HCEC 1CT (cell line): ENCODE data around the gene TRHDE.
"Not testable (repeated sequence)": the region's sequence is repeated elsewhere in the genome, so short reads cannot be mapped to it uniquely, and the experiment has no call there.

Experiments
- DNase-seq: peaks from one replicate; pipeline ENCODE4 v3.0.0-alpha.2; 2017

TRHDE gene

GRCh38 chr12:72535212-72535990, 263.2 kb downstream of the TRHDE start:
- DNase-seq = no peak

- DNase-seq = no peak
Measured at GRCh38 chr12:72540811-72541210, 268.6 kb downstream of the TRHDE start.

GRCh38 chr12:72543777-72544467, 271.8 kb downstream of the TRHDE start:
- DNase-seq = no peak

GRCh38 chr12:72546106-72546505, 273.9 kb downstream of the TRHDE start:
- no peak for DNase-seq

- DNase-seq = no peak
Measured at GRCh38 chr12:72547573-72547972, 275.4 kb downstream of the TRHDE start.

- DNase-seq = no peak
Measured at GRCh38 chr12:72549184-72549583, 277.0 kb downstream of the TRHDE start.

GRCh38 chr12:72560003-72560769, 288.0 kb downstream of the TRHDE start:
- DNase-seq = no peak

- no peak for DNase-seq
Measured at GRCh38 chr12:72570601-72571000, 298.4 kb downstream of the TRHDE start.

GRCh38 chr12:72574138-72574537, 302.0 kb downstream of the TRHDE start:
- DNase-seq = no peak

- no peak for DNase-seq
Measured at GRCh38 chr12:72578327-72578726, 306.2 kb downstream of the TRHDE start.

- no peak for DNase-seq
Measured at GRCh38 chr12:72586456-72586855, 314.3 kb downstream of the TRHDE start.

GRCh38 chr12:72602581-72602980, 330.4 kb downstream of the TRHDE start:
- no peak for DNase-seq

- no peak for DNase-seq
Measured at GRCh38 chr12:72605975-72606374, 333.8 kb downstream of the TRHDE start.

GRCh38 chr12:72610342-72610741, 338.2 kb downstream of the TRHDE start:
- no peak for DNase-seq

GRCh38 chr12:72610854-72611358, 338.7 kb downstream of the TRHDE start:
- no peak for DNase-seq

- no peak for DNase-seq
Measured at GRCh38 chr12:72612171-72612570, 340.0 kb downstream of the TRHDE start.

- no peak for DNase-seq
Measured at GRCh38 chr12:72618764-72619163, 346.6 kb downstream of the TRHDE start.

- DNase-seq = no peak
Measured at GRCh38 chr12:72622556-72622955, 350.4 kb downstream of the TRHDE start.

- DNase-seq = no peak
Measured at GRCh38 chr12:72631926-72632685, 359.9 kb downstream of the TRHDE start.

GRCh38 chr12:72642706-72643105, 370.5 kb downstream of the TRHDE start:
- no peak for DNase-seq

GRCh38 chr12:72647139-72647538, 375.0 kb downstream of the TRHDE start:
- no peak for DNase-seq

- no peak for DNase-seq
Measured at GRCh38 chr12:72658615-72659014, 386.4 kb downstream of the TRHDE start.

- not testable (repeated sequence) for DNase-seq
Measured at GRCh38 chr12:72660174-72660573, 388.0 kb downstream of the TRHDE start.
